HCT116 (cell line): ENCODE results near the gene OPCML.

ENCODE experiments used
- POLR2A ChIP-seq: IDR thresholded peaks from 2 replicates; pipeline ENCODE4 v1.7.0; 2011; ENCODE audit warnings: borderline replicate concordance; ENCODE audit not compliant: insufficient read depth, insufficient read length; ENCODE audit errors: extremely low read depth
- POLR2AphosphoS5 ChIP-seq: IDR thresholded peaks from 2 replicates; pipeline ENCODE4 v1.6.1; 2011; ENCODE audit warnings: mild to moderate bottlenecking, low read depth, low read length, moderate library complexity
- RAD21 ChIP-seq: IDR thresholded peaks from 2 replicates; pipeline ENCODE4 v1.6.1; 2012; ENCODE audit warnings: low read depth, mild to moderate bottlenecking
- ZNF274 ChIP-seq: fragments of 200-500 bp; sonication (Bioruptor generic); IDR thresholded peaks from 2 replicates; pipeline ENCODE4 v1.6.1; 2014; ENCODE audit warnings: mild to moderate bottlenecking, low read depth, low read length, inconsistent platforms
- TF ChIP-seq, protein P1 (sequence below): IDR thresholded peaks from 2 replicates; pipeline ENCODE4 v1.6.1; 2012
- TF ChIP-seq, protein P2 (sequence below), 3 experiments: fragments of 200-600 bp in 1 of 3; sonication (generic) in 1 of 3; IDR thresholded peaks in 2 of 3; conservative IDR thresholded peaks in 1 of 3; 2 replicates each; pipeline ENCODE4 v1.5.1; 2012 to 2017; ENCODE audit warnings: low read depth in 2 of 3, low read length in 2 of 3, antibody characterized with exemption in 1 of 3, borderline replicate concordance in 1 of 3, control low read depth in 1 of 3, mild to moderate bottlenecking in 1 of 3, mixed read lengths in 1 of 3, mixed run types in 1 of 3, moderate library complexity in 1 of 3; ENCODE audit not compliant: insufficient read depth in 1 of 3
- TF ChIP-seq, protein P3 (sequence below): IDR thresholded peaks from 2 replicates; pipeline ENCODE4 v1.6.1; 2012; ENCODE audit warnings: low read depth

DNA sequence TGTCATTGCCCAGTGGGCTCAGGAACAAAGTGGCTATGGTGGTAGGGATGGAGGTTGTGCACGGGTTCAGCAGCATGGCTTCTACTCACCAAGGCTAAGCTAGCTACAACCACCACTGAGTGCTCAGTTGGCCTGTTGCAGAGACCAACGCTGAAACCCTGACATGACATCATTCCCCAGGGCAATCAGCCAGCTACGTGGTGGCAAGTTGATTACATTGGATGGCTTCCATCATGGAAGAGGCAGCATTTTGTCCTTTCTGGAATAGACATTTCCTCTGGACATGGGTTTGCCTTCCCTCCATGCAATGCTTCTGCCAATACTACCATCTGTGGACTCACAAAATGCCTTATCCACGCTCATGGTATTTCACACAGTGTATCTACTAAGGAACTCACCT is 634.3 kb downstream of the OPCML start:
- TF ChIP-seq RAD21 (no peak), ZNF274 (no peak), POLR2AphosphoS5 (no peak), POLR2A (no peak)
- TF ChIP-seq, protein P1, sequence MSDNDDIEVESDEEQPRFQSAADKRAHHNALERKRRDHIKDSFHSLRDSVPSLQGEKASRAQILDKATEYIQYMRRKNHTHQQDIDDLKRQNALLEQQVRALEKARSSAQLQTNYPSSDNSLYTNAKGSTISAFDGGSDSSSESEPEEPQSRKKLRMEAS = no peak
- TF ChIP-seq, protein P2, sequence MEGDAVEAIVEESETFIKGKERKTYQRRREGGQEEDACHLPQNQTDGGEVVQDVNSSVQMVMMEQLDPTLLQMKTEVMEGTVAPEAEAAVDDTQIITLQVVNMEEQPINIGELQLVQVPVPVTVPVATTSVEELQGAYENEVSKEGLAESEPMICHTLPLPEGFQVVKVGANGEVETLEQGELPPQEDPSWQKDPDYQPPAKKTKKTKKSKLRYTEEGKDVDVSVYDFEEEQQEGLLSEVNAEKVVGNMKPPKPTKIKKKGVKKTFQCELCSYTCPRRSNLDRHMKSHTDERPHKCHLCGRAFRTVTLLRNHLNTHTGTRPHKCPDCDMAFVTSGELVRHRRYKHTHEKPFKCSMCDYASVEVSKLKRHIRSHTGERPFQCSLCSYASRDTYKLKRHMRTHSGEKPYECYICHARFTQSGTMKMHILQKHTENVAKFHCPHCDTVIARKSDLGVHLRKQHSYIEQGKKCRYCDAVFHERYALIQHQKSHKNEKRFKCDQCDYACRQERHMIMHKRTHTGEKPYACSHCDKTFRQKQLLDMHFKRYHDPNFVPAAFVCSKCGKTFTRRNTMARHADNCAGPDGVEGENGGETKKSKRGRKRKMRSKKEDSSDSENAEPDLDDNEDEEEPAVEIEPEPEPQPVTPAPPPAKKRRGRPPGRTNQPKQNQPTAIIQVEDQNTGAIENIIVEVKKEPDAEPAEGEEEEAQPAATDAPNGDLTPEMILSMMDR (IDR thresholded peaks at IDR 0.05 in 2 of 3, conservative IDR thresholded peaks at IDR 0.05 in 1 of 3; ENCODE audit: borderline replicate concordance in 1 of 3, insufficient read depth in 1 of 3, low read depth in 2 of 3, low read length in 2 of 3) = no peak
- TF ChIP-seq, protein P3, sequence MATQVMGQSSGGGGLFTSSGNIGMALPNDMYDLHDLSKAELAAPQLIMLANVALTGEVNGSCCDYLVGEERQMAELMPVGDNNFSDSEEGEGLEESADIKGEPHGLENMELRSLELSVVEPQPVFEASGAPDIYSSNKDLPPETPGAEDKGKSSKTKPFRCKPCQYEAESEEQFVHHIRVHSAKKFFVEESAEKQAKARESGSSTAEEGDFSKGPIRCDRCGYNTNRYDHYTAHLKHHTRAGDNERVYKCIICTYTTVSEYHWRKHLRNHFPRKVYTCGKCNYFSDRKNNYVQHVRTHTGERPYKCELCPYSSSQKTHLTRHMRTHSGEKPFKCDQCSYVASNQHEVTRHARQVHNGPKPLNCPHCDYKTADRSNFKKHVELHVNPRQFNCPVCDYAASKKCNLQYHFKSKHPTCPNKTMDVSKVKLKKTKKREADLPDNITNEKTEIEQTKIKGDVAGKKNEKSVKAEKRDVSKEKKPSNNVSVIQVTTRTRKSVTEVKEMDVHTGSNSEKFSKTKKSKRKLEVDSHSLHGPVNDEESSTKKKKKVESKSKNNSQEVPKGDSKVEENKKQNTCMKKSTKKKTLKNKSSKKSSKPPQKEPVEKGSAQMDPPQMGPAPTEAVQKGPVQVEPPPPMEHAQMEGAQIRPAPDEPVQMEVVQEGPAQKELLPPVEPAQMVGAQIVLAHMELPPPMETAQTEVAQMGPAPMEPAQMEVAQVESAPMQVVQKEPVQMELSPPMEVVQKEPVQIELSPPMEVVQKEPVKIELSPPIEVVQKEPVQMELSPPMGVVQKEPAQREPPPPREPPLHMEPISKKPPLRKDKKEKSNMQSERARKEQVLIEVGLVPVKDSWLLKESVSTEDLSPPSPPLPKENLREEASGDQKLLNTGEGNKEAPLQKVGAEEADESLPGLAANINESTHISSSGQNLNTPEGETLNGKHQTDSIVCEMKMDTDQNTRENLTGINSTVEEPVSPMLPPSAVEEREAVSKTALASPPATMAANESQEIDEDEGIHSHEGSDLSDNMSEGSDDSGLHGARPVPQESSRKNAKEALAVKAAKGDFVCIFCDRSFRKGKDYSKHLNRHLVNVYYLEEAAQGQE = no peak
